SHP77 treated with DMSO at 0.1 percent for 48 hours (cell line): ENCODE data around the gene P2RY4.
"Not testable (repeated sequence)": the region's sequence is repeated elsewhere in the genome, so short reads cannot be mapped to it uniquely, and the experiment has no call there.

Experiments used
- DNase-seq: peaks from one replicate; lab custom pipeline; 2025; lab: John Stamatoyannopoulos, UW

P2RY4 gene

GRCh38 chrX:70243601-70244000, 16.4 kb downstream of the P2RY4 start:
- not testable (repeated sequence) for DNase-seq

- DNase-seq = no peak
Observed at GRCh38 chrX:70241501-70241900, 18.5 kb downstream of the P2RY4 start.

- no peak for DNase-seq
Observed at GRCh38 chrX:70240751-70241150, 19.3 kb downstream of the P2RY4 start.

- no peak for DNase-seq
Observed at GRCh38 chrX:70234355-70234754, 25.6 kb downstream of the P2RY4 start, which contains the start of gene AWAT1. AWAT1 (plus strand) TSS chrX:70234655; CDS start chrX:70234696, 41 bp downstream.

- DNase-seq = no peak
Observed at GRCh38 chrX:70231666-70232065, 28.3 kb downstream of the P2RY4 start.

GRCh38 chrX:70226687-70227086, 33.3 kb downstream of the P2RY4 start:
- no peak for DNase-seq

- DNase-seq = no peak
Observed at GRCh38 chrX:70226048-70226447, 34.0 kb downstream of the P2RY4 start.

GRCh38 chrX:70219938-70220764, 39.9 kb downstream of the P2RY4 start:
- DNase-seq = peak; percentile 87

- not testable (repeated sequence) for DNase-seq
Observed at GRCh38 chrX:70209570-70209969, 50.4 kb downstream of the P2RY4 start.

GRCh38 chrX:70208479-70208878, 51.5 kb downstream of the P2RY4 start:
- no peak for DNase-seq
